ENCODE measurements around the gene LRMDA. TPM values are rescaled to one million over a fixed set of nuclear protein-coding genes. Genes with fewer than 3 reads are reported as not detected.

LRMDA gene
- total and polyA plus RNA-seq, 2 of the 13 experiments (the other 11 are each of a cell fraction or from before 2014, with no cell fraction given) = 13.4 to 22.0 TPM

DNA sequence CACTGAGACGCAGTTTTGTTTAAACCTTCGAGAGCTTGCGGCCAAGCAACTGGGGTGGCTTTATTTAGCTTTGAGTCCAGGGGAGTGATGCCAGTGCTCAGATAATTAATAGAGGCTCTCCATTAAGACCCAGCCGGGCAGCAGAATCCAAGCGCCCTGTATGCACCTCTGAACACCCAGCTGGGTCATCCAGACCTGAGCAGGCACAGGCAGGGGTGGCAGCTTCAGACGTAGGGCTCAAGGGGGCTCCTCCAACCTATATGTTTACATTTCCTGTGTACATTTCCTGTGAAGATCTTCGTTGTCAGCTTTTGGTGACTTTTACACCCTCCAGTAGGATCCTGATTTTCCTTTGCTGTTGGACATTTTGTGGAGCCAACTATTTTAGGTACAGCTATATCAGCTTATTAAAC is 719.5 kb downstream of the LRMDA start (continued):
- TF ChIP-seq ATF7 (IDR thresholded peaks at IDR 0.05) = no peak
- no peak for TF ChIP-seq ATF7 (CRISPR knock-in tag; IDR thresholded peaks at IDR 0.05)
- TF ChIP-seq SPEN (CRISPR knock-in tag; IDR thresholded peaks at IDR 0.05; ENCODE audit: low read depth) = no peak
- TF ChIP-seq RNF2 (conservative IDR thresholded peaks at IDR 0.05; ENCODE audit: low read depth) = no peak
- TF ChIP-seq, protein P1, sequence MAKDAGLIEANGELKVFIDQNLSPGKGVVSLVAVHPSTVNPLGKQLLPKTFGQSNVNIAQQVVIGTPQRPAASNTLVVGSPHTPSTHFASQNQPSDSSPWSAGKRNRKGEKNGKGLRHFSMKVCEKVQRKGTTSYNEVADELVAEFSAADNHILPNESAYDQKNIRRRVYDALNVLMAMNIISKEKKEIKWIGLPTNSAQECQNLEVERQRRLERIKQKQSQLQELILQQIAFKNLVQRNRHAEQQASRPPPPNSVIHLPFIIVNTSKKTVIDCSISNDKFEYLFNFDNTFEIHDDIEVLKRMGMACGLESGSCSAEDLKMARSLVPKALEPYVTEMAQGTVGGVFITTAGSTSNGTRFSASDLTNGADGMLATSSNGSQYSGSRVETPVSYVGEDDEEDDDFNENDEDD (CRISPR knock-in tag; IDR thresholded peaks at IDR 0.05; ENCODE audit: borderline replicate concordance) = no peak
- no peak for TF ChIP-seq PTBP1 (IDR thresholded peaks at IDR 0.05; ENCODE audit: low read depth, low read length, poor library complexity, severe bottlenecking)
- no peak for TF ChIP-seq DMTF1 (CRISPR knock-in tag; IDR thresholded peaks at IDR 0.05)
- TF ChIP-seq NFKB2 (CRISPR knock-in tag; IDR thresholded peaks at IDR 0.05; ENCODE audit: borderline replicate concordance) = 0 out of 2 replicates have a peak, but pooled peaks have one; percentile 19
- no peak for TF ChIP-seq MZF1 (CRISPR knock-in tag; IDR thresholded peaks at IDR 0.05; ENCODE audit: borderline replicate concordance)
- TF ChIP-seq ETV5 (CRISPR knock-in tag; IDR thresholded peaks at IDR 0.05; ENCODE audit: borderline replicate concordance) = peak; percentile 88; the same call in 1 of the 2 replicates
- no peak for TF ChIP-seq ZNF343 (CRISPR knock-in tag; IDR thresholded peaks at IDR 0.05)
- TF ChIP-seq, protein P2, sequence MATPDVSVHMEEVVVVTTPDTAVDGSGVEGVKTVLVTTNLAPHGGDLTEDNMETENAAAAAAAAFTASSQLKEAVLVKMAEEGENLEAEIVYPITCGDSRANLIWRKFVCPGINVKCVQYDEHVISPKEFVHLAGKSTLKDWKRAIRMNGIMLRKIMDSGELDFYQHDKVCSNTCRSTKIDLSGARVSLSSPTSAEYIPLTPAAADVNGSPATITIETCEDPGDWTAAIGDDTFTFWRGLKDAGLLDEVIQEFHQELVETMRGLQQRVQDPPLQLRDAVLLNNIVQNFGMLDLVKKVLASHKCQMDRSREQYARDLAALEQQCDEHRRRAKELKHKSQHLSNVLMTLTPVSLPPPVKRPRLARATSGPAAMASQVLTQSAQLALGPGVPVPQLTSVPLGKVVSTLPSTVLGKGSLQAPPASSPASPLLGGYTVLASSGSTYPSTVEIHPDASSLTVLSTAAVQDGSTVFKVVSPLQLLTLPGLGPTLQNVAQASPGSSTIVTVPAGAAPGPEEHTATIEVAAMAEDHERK (CRISPR knock-in tag; IDR thresholded peaks at IDR 0.05; ENCODE audit: low read depth) = no peak
- no peak for TF ChIP-seq TCF12 (IDR thresholded peaks at IDR 0.05)
- TF ChIP-seq TCF12 (CRISPR knock-in tag; IDR thresholded peaks at IDR 0.05) = 0 out of 2 replicates have a peak, but pooled peaks have one; percentile 49
- TF ChIP-seq ZBTB1 (CRISPR knock-in tag; IDR thresholded peaks at IDR 0.05; ENCODE audit: borderline replicate concordance) = no peak
- no peak for TF ChIP-seq ZC3H13 (CRISPR knock-in tag; IDR thresholded peaks at IDR 0.05)
- no peak for TF ChIP-seq ZIK1 (CRISPR knock-in tag; IDR thresholded peaks at IDR 0.05; ENCODE audit: borderline replicate concordance, low read depth)
- TF ChIP-seq ZNF772 (CRISPR knock-in tag; IDR thresholded peaks at IDR 0.05) = no peak
- TF ChIP-seq PBX2 (CRISPR knock-in tag; IDR thresholded peaks at IDR 0.05) = no peak
- TF ChIP-seq SRY (CRISPR knock-in tag; IDR thresholded peaks at IDR 0.05) = peak; percentile 37; the same call in 1 of the 2 replicates
- TF ChIP-seq HOXA3 (CRISPR knock-in tag; IDR thresholded peaks at IDR 0.05) = 0 out of 2 replicates have a peak, but pooled peaks have one; percentile 34
- TF ChIP-seq, protein P3, sequence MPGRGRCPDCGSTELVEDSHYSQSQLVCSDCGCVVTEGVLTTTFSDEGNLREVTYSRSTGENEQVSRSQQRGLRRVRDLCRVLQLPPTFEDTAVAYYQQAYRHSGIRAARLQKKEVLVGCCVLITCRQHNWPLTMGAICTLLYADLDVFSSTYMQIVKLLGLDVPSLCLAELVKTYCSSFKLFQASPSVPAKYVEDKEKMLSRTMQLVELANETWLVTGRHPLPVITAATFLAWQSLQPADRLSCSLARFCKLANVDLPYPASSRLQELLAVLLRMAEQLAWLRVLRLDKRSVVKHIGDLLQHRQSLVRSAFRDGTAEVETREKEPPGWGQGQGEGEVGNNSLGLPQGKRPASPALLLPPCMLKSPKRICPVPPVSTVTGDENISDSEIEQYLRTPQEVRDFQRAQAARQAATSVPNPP (CRISPR knock-in tag; IDR thresholded peaks at IDR 0.05) = no peak
- no peak for TF ChIP-seq ZNF335 (CRISPR knock-in tag; IDR thresholded peaks at IDR 0.05)
- TF ChIP-seq NCOA1 (CRISPR knock-in tag; IDR thresholded peaks at IDR 0.05) = no peak

All from HepG2 (cell line).